SK-N-SH treated with all-trans-retinoic acid at 6 μM for 48 hours (cell line): Measurements from ENCODE around the gene CLCN1.

ENCODE experiments used
- ATAC-seq: fragments of 200-7000 bp; cut with Tn5 transposase; 3 replicates; pipeline ENCODE4 v1.9.1; 2020; ENCODE audit warnings: mild to moderate bottlenecking, moderate library complexity
- ARNTL ChIP-seq: fragments of 450-650 bp; formaldehyde crosslinking; IDR thresholded peaks from 2 replicates; pipeline ENCODE4 v1.5.0; 2020; ENCODE audit warnings: low read depth, mild to moderate bottlenecking, moderate library complexity, borderline replicate concordance
- CREB5 ChIP-seq: fragments of 250-450 bp; sonication (Bioruptor Pico); IDR thresholded peaks from 2 replicates; pipeline ENCODE4 v1.5.1; 2020; ENCODE audit warnings: low read depth, mild to moderate bottlenecking, moderate library complexity
- CSDC2 ChIP-seq: fragments of 250-450 bp; sonication (Bioruptor Pico); IDR thresholded peaks from 2 replicates; pipeline ENCODE4 v1.5.0; 2020; ENCODE audit warnings: mild to moderate bottlenecking, moderate library complexity
- CSRNP3 ChIP-seq: fragments of 250-450 bp; sonication (Bioruptor Pico); IDR thresholded peaks from 2 replicates; pipeline ENCODE4 v1.5.1; 2021; ENCODE audit warnings: mild to moderate bottlenecking, moderate library complexity
- GLIS3 ChIP-seq: fragments of 250-450 bp; sonication (Bioruptor Pico); IDR thresholded peaks from 2 replicates; pipeline ENCODE4 v1.5.0; 2020; ENCODE audit warnings: mild to moderate bottlenecking, moderate library complexity
- ISL1 ChIP-seq: fragments of 250-450 bp; sonication (Bioruptor Pico); IDR thresholded peaks from 2 replicates; pipeline ENCODE4 v2.1.2; 2022; ENCODE audit warnings: mild to moderate bottlenecking, moderate library complexity
- OSR1 ChIP-seq: fragments of 250-450 bp; sonication (Bioruptor Pico); IDR thresholded peaks from 2 replicates; pipeline ENCODE4 v1.8.0; 2022; ENCODE audit warnings: moderate library complexity, mild to moderate bottlenecking, inconsistent platforms
- POU6F1 ChIP-seq: fragments of 250-450 bp; sonication (Bioruptor Pico); IDR thresholded peaks from 2 replicates; pipeline ENCODE4 v1.8.0; 2021; ENCODE audit warnings: low read depth, mild to moderate bottlenecking, moderate library complexity, borderline replicate concordance
- PPARA ChIP-seq: fragments of 250-450 bp; sonication (Bioruptor Pico); IDR thresholded peaks from 2 replicates; pipeline ENCODE4 v1.5.0; 2020; ENCODE audit warnings: mild to moderate bottlenecking, borderline replicate concordance
- RARB ChIP-seq: fragments of 250-450 bp; sonication (Bioruptor Pico); IDR thresholded peaks from 2 replicates; pipeline ENCODE4 v1.8.0; 2021; ENCODE audit warnings: mild to moderate bottlenecking, moderate library complexity
- SNAI2 ChIP-seq: fragments of 250-450 bp; sonication (Bioruptor Pico); IDR thresholded peaks from 2 replicates; pipeline ENCODE4 v1.5.0; 2020; ENCODE audit warnings: mild to moderate bottlenecking, moderate library complexity
- TCF4 ChIP-seq: fragments of 250-450 bp; sonication (Bioruptor Pico); IDR thresholded peaks from 2 replicates; pipeline ENCODE4 v1.8.0; 2021; ENCODE audit warnings: mild to moderate bottlenecking, moderate library complexity, borderline replicate concordance
- TOX ChIP-seq: fragments of 250-450 bp; sonication (Bioruptor Pico); IDR thresholded peaks from 2 replicates; pipeline ENCODE4 v1.8.0; 2021; ENCODE audit warnings: mild to moderate bottlenecking, moderate library complexity, borderline replicate concordance
- TSHZ2 ChIP-seq: fragments of 250-450 bp; sonication (Bioruptor Pico); IDR thresholded peaks from 2 replicates; pipeline ENCODE4 v1.5.0; 2020; ENCODE audit warnings: mild to moderate bottlenecking, moderate library complexity
- ZC3H10 ChIP-seq: fragments of 250-450 bp; sonication (Bioruptor Pico); IDR thresholded peaks from 2 replicates; pipeline ENCODE4 v1.5.1; 2021; ENCODE audit warnings: mild to moderate bottlenecking, moderate library complexity
- ZFP3 ChIP-seq: fragments of 250-450 bp; sonication (Bioruptor Pico); IDR thresholded peaks from 2 replicates; pipeline ENCODE4 v1.5.0; 2020; ENCODE audit warnings: mild to moderate bottlenecking, moderate library complexity
- ZFP30 ChIP-seq: fragments of 450-650 bp; formaldehyde crosslinking; IDR thresholded peaks from 2 replicates; pipeline ENCODE4 v1.5.0; 2022; ENCODE audit warnings: mild to moderate bottlenecking, moderate library complexity
- ZNF565 ChIP-seq: fragments of 450-650 bp; formaldehyde crosslinking; conservative IDR thresholded peaks from 2 replicates; pipeline ENCODE4 v1.5.0; 2020; ENCODE audit warnings: low read depth, mild to moderate bottlenecking, moderate library complexity
- ZNF8 ChIP-seq: fragments of 450-650 bp; formaldehyde crosslinking; IDR thresholded peaks from 2 replicates; pipeline ENCODE4 v1.5.0; 2020; ENCODE audit warnings: mild to moderate bottlenecking, moderate library complexity

The CLCN1 gene

GRCh38 chr7:143354376-143354775 lies 38.5 kb downstream of the CLCN1 start:
- TF ChIP-seq SNAI2 (CRISPR knock-in tag) (no peak), CSDC2 (CRISPR knock-in tag) (no peak), ZFP3 (CRISPR knock-in tag) (no peak), TSHZ2 (CRISPR knock-in tag) (no peak), ZNF8 (CRISPR knock-in tag) (no peak), ISL1 (no peak), TCF4 (no peak), POU6F1 (CRISPR knock-in tag) (no peak), ZNF565 (CRISPR knock-in tag) (no peak), GLIS3 (CRISPR knock-in tag) (no peak), OSR1 (CRISPR knock-in tag) (no peak), ZC3H10 (CRISPR knock-in tag) (no peak), TOX (CRISPR knock-in tag) (no peak), CSRNP3 (CRISPR knock-in tag) (no peak), PPARA (CRISPR knock-in tag) (no peak), ZFP30 (no peak), ARNTL (CRISPR knock-in tag) (no peak), CREB5 (CRISPR knock-in tag) (no peak)
- TF ChIP-seq, all 23 proteins: peak for 0
- ATAC-seq = no peak

GRCh38 chr7:143354965-143355364 lies 39.1 kb downstream of the CLCN1 start:
- no peak for TF ChIP-seq OSR1 (CRISPR knock-in tag)
- no peak for ATAC-seq

GRCh38 chr7:143355450-143356385 lies 39.8 kb downstream of the CLCN1 start:
- no peak for ATAC-seq

More at GRCh38 chr7:143355450-143356385, 39.8 kb downstream of the CLCN1 start:
- no peak for TF ChIP-seq ISL1
- TF ChIP-seq TSHZ2 (CRISPR knock-in tag) = no peak
- no peak for TF ChIP-seq OSR1 (CRISPR knock-in tag)
- TF ChIP-seq RARB = no peak
- TF ChIP-seq GLIS3 (CRISPR knock-in tag) = no peak
